ENCODE measurements around the gene LY86. TPM values are rescaled to one million over a fixed set of nuclear protein-coding genes. Genes with fewer than 3 reads are reported as not detected.

The LY86 gene
- total RNA-seq, 1 donor from 2014 or later, result not detected

DNA sequence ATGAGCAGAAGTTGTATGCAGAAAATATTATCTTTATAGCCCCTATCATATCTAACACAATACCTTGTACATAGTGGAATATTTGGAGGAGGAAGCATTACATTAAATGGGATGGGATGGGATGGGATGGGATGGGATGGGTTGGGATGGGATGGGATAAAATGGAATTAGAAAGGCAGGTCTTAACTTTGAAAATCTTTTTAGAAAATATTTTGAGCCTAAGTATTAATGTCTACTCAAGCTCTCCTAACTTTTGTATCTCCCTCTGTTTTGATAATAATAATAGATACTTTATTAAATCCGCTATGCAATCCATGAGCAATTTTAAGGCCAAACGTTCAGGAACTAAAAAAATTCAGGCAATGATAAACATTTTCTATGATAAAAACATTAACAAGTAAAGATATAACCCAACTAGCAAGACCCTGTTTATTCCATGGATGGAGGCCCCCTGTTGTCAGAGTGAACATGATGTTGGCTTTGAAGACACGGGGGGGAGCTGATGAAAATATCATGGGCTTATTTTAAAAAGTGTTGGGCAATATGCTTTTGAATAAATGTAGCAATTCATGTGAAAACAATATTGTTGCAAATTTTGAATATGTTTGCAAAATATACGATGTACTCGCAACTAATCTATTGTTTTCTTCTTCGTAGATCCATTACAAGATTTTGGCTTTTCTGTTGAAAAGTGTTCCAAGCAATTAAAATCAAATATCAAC, 35.9 kb downstream of the LY86 start:
- no peak for DNase-seq (ENCODE audit: low spot score)
- Mint-ChIP-seq H3K27ac (ENCODE audit: unreplicated experiment) (no peak overlapping the region), H3K4me3 (ENCODE audit: unreplicated experiment) (no peak overlapping the region), H3K9me3 (ENCODE audit: low read depth) (no peaks in the 10 kb centered on the region), H3K4me1 (ENCODE audit: low read depth) (peaks cover 8% of the 10 kb centered on the region), H3K36me3 (ENCODE audit: low read depth) (no peaks in the 10 kb centered on the region), H3K27me3 (ENCODE audit: low read depth) (peaks cover 29% of the 10 kb centered on the region)
- TF ChIP-seq, protein P1, sequence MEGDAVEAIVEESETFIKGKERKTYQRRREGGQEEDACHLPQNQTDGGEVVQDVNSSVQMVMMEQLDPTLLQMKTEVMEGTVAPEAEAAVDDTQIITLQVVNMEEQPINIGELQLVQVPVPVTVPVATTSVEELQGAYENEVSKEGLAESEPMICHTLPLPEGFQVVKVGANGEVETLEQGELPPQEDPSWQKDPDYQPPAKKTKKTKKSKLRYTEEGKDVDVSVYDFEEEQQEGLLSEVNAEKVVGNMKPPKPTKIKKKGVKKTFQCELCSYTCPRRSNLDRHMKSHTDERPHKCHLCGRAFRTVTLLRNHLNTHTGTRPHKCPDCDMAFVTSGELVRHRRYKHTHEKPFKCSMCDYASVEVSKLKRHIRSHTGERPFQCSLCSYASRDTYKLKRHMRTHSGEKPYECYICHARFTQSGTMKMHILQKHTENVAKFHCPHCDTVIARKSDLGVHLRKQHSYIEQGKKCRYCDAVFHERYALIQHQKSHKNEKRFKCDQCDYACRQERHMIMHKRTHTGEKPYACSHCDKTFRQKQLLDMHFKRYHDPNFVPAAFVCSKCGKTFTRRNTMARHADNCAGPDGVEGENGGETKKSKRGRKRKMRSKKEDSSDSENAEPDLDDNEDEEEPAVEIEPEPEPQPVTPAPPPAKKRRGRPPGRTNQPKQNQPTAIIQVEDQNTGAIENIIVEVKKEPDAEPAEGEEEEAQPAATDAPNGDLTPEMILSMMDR (IDR thresholded peaks at IDR 0.05), result no peak

DNA sequence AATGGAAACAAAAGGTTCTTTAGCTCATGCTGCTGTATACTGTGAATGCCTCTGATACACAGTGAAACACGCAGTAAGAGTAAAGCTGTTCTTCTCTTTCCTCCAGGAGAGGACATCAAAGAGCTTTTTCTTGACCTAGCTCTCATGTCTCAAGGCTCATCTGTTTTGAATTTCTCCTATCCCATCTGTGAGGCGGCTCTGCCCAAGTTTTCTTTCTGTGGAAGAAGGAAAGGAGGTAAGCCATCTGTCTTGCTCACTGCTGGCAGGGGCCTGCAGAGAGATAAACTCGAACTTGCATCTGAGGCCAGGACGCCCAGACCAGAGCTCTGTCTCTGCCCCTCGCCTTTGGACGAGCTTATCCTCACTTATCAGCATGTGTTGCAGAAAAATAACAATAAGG, 37.7 kb downstream of the LY86 start:
- TF ChIP-seq, protein P1 (IDR thresholded peaks at IDR 0.05), result no peak
- Mint-ChIP-seq H3K4me1 (ENCODE audit: low read depth) (peaks cover 7% of the 10 kb centered on the region), H3K4me3 (ENCODE audit: unreplicated experiment) (no peak overlapping the region), H3K27ac (ENCODE audit: unreplicated experiment) (no peak overlapping the region), H3K36me3 (ENCODE audit: low read depth) (no peaks in the 10 kb centered on the region), H3K9me3 (ENCODE audit: low read depth) (no peaks in the 10 kb centered on the region), H3K27me3 (ENCODE audit: low read depth) (peaks cover 27% of the 10 kb centered on the region)
- no peak for DNase-seq (ENCODE audit: low spot score)

DNA sequence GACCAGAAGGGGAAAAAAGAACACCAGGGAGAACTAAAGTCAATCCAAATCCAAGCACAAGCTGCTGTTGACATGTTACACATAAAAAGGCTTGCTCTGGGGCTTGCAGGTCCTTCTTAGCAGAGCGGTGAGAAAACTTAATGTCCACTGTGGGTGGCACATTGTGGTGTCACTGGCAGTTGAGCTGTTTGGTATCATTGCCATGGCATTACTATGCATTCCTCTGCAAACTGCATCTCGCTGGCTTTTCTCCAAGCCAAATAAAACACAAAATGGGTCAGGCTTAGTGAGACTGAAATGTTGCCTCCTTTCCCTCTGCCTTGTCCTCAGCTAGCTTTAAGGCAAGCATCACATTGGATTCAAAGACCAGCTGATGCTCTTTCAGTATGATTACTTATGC, 40.9 kb downstream of the LY86 start:
- no peak overlapping the region for H3K4me3 Mint-ChIP-seq (ENCODE audit: unreplicated experiment)
- H3K27me3 Mint-ChIP-seq (ENCODE audit: low read depth), result peaks cover 21% of the 10 kb centered on the region
- TF ChIP-seq, protein P1 (IDR thresholded peaks at IDR 0.05), result no peak
- H3K27ac Mint-ChIP-seq (ENCODE audit: unreplicated experiment), result peak overlapping the region; percentile 18
- peaks cover 7% of the 10 kb centered on the region for H3K4me1 Mint-ChIP-seq (ENCODE audit: low read depth)
- no peaks in the 10 kb centered on the region for H3K36me3 Mint-ChIP-seq (ENCODE audit: low read depth)
- no peaks in the 10 kb centered on the region for H3K9me3 Mint-ChIP-seq (ENCODE audit: low read depth)
- DNase-seq (ENCODE audit: low spot score), result no peak

DNA sequence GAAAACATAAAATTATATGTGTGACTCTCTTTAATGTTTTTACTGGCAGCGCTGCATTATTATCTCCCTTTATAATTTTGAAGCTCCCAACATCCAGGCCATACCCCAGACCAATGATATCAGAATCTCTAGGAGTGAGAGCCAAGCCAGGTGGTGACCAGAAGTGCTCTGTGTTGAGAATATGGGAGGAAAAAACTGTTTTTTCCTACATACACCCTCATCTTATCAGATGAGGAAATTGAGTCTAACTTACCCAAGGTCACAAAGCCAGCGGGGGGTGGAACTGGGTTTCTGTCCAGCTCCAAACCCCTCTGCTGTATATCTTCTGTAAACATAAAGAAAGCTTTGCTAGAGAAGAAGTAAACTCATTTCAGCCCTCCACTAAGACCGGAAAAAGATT, 42.5 kb downstream of the LY86 start:
- Mint-ChIP-seq H3K36me3 (ENCODE audit: low read depth) (no peaks in the 10 kb centered on the region), H3K4me1 (ENCODE audit: low read depth) (peaks cover 7% of the 10 kb centered on the region)
- TF ChIP-seq, protein P1 (IDR thresholded peaks at IDR 0.05), result no peak

DNA sequence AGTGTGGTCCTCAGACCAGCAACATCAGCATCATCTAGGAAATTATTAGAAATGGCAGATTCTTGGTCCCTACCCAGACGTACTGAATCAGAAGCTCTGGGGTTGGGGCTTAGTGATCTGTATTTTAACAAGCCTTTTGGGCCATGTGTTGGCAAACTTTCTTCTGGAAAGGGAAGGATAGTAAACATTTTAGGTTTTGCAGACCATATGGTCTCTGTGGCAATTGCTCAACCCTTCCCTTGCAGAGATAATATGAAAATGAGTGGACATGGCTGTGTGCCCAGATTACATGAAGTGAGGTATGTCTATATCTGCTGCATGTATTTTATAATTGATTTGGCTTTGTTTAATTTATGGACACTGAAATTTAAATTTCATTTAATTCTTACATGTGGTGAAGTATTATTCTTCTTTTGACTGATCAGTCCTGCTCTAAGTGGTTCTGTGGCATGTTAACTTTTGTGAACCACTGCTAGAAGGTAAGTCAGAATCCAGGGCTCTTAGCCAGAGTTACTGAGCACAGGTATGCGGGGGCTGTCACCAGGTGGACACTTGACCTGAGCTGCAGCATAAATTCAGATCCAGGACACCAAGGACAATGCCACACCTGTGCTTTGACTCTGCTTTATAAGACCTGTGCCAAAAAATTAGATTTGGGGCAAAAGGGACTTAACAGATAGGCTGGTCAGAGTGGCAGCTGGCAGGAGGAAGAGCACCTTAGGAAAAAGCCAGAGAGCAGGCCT, 43.2 kb downstream of the LY86 start:
- H3K27ac Mint-ChIP-seq (ENCODE audit: unreplicated experiment), result no peak overlapping the region
- H3K27me3 Mint-ChIP-seq (ENCODE audit: low read depth), result peaks cover 11% of the 10 kb centered on the region
- no peak for DNase-seq (ENCODE audit: low spot score)
- peaks cover 7% of the 10 kb centered on the region for H3K4me1 Mint-ChIP-seq (ENCODE audit: low read depth)
- no peaks in the 10 kb centered on the region for H3K9me3 Mint-ChIP-seq (ENCODE audit: low read depth)
- H3K4me3 Mint-ChIP-seq (ENCODE audit: unreplicated experiment), result no peak overlapping the region
- no peaks in the 10 kb centered on the region for H3K36me3 Mint-ChIP-seq (ENCODE audit: low read depth)
- TF ChIP-seq, protein P1 (IDR thresholded peaks at IDR 0.05), result no peak

More for the DNA sequence above, 42.5 kb downstream of the LY86 start:
- Mint-ChIP-seq H3K27me3 (ENCODE audit: low read depth) (peaks cover 14% of the 10 kb centered on the region), H3K9me3 (ENCODE audit: low read depth) (no peaks in the 10 kb centered on the region), H3K27ac (ENCODE audit: unreplicated experiment) (no peak overlapping the region), H3K4me3 (ENCODE audit: unreplicated experiment) (no peak overlapping the region)
- DNase-seq (ENCODE audit: low spot score), result no peak
